Hepatocyte (in vitro differentiated cells): ENCODE measurements around the gene PSMG3. TPM values are rescaled to one million over a fixed set of nuclear protein-coding genes. Genes with fewer than 3 reads are reported as not detected.
A peak's percentile ranks its signal among the peaks of the same experiment; 100 is the strongest.

ENCODE experiments used
- DNase-seq: peaks from one replicate; pipeline ENCODE4 v3.0.0-alpha.2; 2016; ENCODE audit warnings: low spot score
- H2AFZ ChIP-seq: fragments of 200-600 bp; sonication (generic); 2 replicates; pipeline ENCODE4 v1.6.0; 2016; ENCODE audit warnings: antibody characterized with exemption, mild to moderate bottlenecking
- H3K27ac ChIP-seq: fragments of 200-600 bp; sonication (generic); 2 replicates; pipeline ENCODE4 v1.5.1; 2016; ENCODE audit warnings: mild to moderate bottlenecking
- H3K27me3 ChIP-seq: fragments of 200-600 bp; sonication (generic); 2 replicates; pipeline ENCODE4 v1.6.1; 2016
- H3K36me3 ChIP-seq: fragments of 200-600 bp; sonication (generic); replicated peaks from 2 replicates; pipeline ENCODE4 v1.5.1; 2016; ENCODE audit warnings: low read depth; ENCODE audit not compliant: insufficient read depth
- H3K4me1 ChIP-seq: fragments of 200-600 bp; sonication (generic); 2 replicates; pipeline ENCODE4 v1.5.1; 2016; ENCODE audit warnings: mild to moderate bottlenecking, moderate library complexity; ENCODE audit not compliant: insufficient read depth
- H3K4me2 ChIP-seq: fragments of 200-600 bp; sonication (generic); 2 replicates; pipeline ENCODE4 v1.6.0; 2016
- H3K4me3 ChIP-seq: fragments of 200-600 bp; sonication (generic); 2 replicates; pipeline ENCODE4 v1.5.1; 2016; ENCODE audit warnings: mild to moderate bottlenecking
- H3K79me2 ChIP-seq: fragments of 200-600 bp; sonication (generic); 2 replicates; pipeline ENCODE4 v1.6.0; 2017; ENCODE audit warnings: mild to moderate bottlenecking
- H3K9me2 ChIP-seq: fragments of 200-600 bp; sonication (generic); replicated peaks from 2 replicates; pipeline ENCODE4 v1.6.0; 2017; ENCODE audit warnings: mild to moderate bottlenecking; ENCODE audit not compliant: insufficient read depth
- H3K9me3 ChIP-seq: fragments of 200-600 bp; sonication (generic); 2 replicates; pipeline ENCODE4 v1.5.1; 2016; ENCODE audit warnings: low read depth, mild to moderate bottlenecking
- H4K20me1 ChIP-seq: fragments of 200-600 bp; sonication (generic); 2 replicates; pipeline ENCODE4 v1.6.0; 2016; ENCODE audit warnings: mild to moderate bottlenecking; ENCODE audit not compliant: insufficient read depth, poor library complexity, severe bottlenecking
- EZH2 ChIP-seq: fragments of 200-600 bp; sonication (generic); IDR thresholded peaks from 2 replicates; pipeline ENCODE4 v1.6.1; 2016; ENCODE audit warnings: antibody characterized with exemption, mild to moderate bottlenecking, borderline replicate concordance
- EZH2phosphoT487 ChIP-seq: fragments of 200-600 bp; sonication (generic); IDR thresholded peaks from one replicate; pipeline ENCODE4 v1.6.1; 2018; ENCODE audit warnings: antibody characterized with exemption, mild to moderate bottlenecking, low read depth, moderate library complexity; ENCODE audit not compliant: unreplicated experiment, severe bottlenecking
- WGBS: methylation state at CpG from one replicate; pipeline ENCODE4 v1.1.6; 2016; ENCODE audit warnings: low lambda C conversion rate; ENCODE audit errors: missing lambda C conversion rate; 5-methylcytosine and 5-hydroxymethylcytosine counted together
- polyA plus RNA-seq: library from polyadenylated mRNA; unstranded; fragments of >200 nt; fragmentation: Nextera tagmentation; extraction: Ambion mirVana; gene quantifications from 2 replicates; pipeline ENCODE4 v1.2.1, GENCODE V29; 2016
- total RNA-seq: library from RNA; depleted of rRNA; stranded (reverse); fragments of >200 nt; gene quantifications from 2 replicates; pipeline ENCODE4 v1.2.3, GENCODE V29; 2014
- TF ChIP-seq, protein P1 (sequence below): fragments of 200-600 bp; sonication (generic); IDR thresholded peaks from 2 replicates; pipeline ENCODE4 v1.5.1; 2016; ENCODE audit warnings: antibody characterized with exemption, mild to moderate bottlenecking; ENCODE audit not compliant: poor library complexity

PSMG3 gene
- total and polyA plus RNA-seq, 2 experiments from 2014 or later: 42.7 to 44.8 TPM

DNA sequence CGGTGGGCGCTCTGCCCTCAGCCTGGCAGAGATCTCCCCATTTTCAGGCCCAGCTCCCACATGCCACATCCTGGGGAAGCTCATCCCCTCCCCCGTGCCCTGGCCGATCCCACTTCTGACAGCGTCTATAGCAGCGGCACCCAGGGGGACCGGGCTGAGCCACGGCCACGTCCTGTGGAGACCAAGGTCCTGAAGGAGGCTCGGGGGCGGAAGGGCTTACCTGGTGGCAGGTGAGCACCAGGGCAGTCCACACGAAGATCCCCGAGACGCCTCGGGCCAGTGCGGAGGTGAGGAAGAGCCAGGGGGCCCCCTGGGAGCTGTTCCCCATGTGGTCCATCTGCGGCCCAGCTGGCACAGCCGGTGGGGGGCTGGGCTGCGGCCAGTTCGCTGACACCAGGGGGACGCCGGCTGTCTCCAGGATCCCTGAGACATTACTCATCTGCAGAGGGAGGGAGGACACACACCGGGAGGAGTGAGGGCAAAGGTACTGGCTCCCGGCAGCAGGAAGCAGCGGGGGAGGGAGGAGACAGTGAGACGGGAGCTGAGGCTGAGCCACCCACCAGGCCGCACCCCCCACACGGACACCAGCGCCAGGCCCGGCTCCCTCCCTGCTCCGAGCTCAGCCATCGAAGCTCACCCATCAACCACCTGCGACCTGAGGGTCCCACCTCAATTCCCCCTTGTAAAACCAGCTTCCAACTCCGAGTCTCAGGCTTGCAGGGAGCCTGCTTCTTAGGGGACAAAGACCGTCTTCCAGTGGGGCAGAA lies 14.6 kb downstream of the PSMG3 start:
- Histone ChIP-seq H3K9me2 (no peaks in the 10 kb centered on the region), H3K4me2 (peak overlapping the region; percentile 73), H2AFZ (no peak overlapping the region), H4K20me1 (no peaks in the 10 kb centered on the region), H3K27me3 (no peaks in the 10 kb centered on the region), H3K4me3 (no peak overlapping the region), H3K79me2 (peaks cover 4% of the 10 kb centered on the region), H3K36me3 (no peaks in the 10 kb centered on the region), H3K4me1 (peaks cover 11% of the 10 kb centered on the region), H3K27ac (peak overlapping the region; percentile 98), H3K9me3 (no peaks in the 10 kb centered on the region)
- 40% methylated on average over 29 of the region's 35 CpGs for WGBS
- TF ChIP-seq, protein P1, sequence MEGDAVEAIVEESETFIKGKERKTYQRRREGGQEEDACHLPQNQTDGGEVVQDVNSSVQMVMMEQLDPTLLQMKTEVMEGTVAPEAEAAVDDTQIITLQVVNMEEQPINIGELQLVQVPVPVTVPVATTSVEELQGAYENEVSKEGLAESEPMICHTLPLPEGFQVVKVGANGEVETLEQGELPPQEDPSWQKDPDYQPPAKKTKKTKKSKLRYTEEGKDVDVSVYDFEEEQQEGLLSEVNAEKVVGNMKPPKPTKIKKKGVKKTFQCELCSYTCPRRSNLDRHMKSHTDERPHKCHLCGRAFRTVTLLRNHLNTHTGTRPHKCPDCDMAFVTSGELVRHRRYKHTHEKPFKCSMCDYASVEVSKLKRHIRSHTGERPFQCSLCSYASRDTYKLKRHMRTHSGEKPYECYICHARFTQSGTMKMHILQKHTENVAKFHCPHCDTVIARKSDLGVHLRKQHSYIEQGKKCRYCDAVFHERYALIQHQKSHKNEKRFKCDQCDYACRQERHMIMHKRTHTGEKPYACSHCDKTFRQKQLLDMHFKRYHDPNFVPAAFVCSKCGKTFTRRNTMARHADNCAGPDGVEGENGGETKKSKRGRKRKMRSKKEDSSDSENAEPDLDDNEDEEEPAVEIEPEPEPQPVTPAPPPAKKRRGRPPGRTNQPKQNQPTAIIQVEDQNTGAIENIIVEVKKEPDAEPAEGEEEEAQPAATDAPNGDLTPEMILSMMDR: no peak
- DNase-seq: peak; percentile 93

DNA sequence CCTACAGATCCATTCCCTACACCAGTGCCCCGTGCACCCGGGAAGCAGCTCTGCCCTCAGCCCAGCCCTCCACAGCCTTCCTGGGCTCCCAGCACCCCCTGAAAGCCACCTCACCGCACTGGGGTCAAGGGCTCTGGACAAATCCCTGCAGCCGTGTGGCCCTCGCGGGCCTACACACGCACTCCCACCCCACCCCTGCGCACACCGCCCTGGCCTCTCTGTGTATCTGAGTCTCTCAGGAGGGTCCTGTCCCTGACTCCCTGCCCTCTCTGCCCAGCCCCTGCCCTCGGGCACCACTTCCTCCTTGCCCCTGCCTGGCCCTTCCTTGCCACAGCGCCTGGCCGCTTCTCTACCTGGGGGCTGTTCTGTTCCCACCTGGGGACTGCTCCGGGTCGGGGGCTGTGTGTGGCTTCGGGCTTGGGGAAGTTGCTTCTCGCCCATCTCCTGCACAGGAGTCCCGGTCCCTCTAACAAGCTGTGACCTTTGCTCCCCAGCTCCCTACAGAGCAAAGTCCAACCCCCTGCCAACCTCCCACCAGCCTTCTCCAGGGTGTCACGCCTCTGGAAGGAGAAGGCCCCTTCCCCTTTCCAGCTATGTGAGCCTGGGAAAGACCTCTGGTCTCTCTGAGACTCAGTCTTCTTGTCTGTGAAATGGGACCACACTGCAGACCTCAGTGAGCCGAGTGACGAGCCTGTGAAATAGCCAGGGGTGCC lies 15.3 kb downstream of the PSMG3 start:
- Histone ChIP-seq H2AFZ (no peak overlapping the region), H3K27ac (peak overlapping the region; percentile 98), H3K4me3 (no peak overlapping the region)

DNA sequence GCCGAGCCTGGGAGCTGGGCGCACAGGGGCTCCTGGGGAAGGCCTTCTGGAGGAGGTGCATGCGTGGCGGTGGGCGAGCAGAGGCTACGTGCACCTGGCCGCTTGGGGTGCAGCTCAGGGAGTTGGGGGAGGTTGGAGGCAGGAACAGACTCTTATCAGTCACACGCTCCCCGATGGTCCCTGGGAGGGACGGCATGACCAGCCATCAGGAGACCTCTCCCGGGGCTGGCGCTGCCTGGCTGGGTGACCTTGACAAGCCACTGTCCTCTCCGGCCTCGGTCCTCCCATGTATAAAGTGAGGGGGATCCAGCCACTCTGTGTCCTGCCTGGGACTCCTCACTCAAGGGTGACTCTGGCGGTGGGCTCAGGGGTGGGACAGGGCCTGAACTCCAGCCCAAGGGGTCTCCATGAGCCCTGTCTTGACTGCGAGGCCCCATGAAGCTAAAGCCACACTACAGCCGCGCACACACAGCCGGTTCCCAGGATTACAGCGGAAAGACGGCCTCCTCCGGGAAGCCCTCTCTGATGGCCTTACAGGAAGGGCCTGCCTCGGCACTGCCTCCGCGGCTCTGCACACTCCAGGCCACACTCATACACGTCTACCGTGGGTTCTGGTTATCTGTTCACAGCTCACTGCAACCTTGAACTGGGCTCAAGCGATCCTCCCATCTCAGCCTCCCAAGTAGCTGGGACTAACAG lies 16.2 kb downstream of the PSMG3 start:
- Histone ChIP-seq H4K20me1 (no peaks in the 10 kb centered on the region), H3K36me3 (no peaks in the 10 kb centered on the region), H3K4me2 (peak overlapping the region; percentile 73), H3K4me1 (peaks cover 11% of the 10 kb centered on the region), H2AFZ (no peak overlapping the region), H3K4me3 (no peak overlapping the region), H3K27ac (no peak overlapping the region), H3K79me2 (peaks cover 4% of the 10 kb centered on the region), H3K9me2 (no peaks in the 10 kb centered on the region), H3K27me3 (no peaks in the 10 kb centered on the region), H3K9me3 (no peaks in the 10 kb centered on the region)
- DNase-seq: no peak
- TF ChIP-seq, protein P1: no peak
- TF ChIP-seq EZH2: no peak
- no peak for TF ChIP-seq EZH2phosphoT487
- 89% methylated on average over 27 of the region's 28 CpGs for WGBS

More for the DNA sequence above, 15.3 kb downstream of the PSMG3 start:
- no peak for DNase-seq
- H3K4me1 ChIP-seq: peaks cover 11% of the 10 kb centered on the region
- H3K9me2 ChIP-seq: no peaks in the 10 kb centered on the region
- H3K36me3 ChIP-seq: no peaks in the 10 kb centered on the region
- TF ChIP-seq, protein P1: no peak
- TF ChIP-seq EZH2phosphoT487 (no peak), EZH2 (no peak)
- 78% methylated on average over 20 of the region's 20 CpGs for WGBS
- no peaks in the 10 kb centered on the region for H3K27me3 ChIP-seq
- H3K9me3 ChIP-seq: no peaks in the 10 kb centered on the region
- H3K4me2 ChIP-seq: peak overlapping the region; percentile 73
- peaks cover 4% of the 10 kb centered on the region for H3K79me2 ChIP-seq
- no peaks in the 10 kb centered on the region for H4K20me1 ChIP-seq
